ENCODE results near the gene CARD9.
"Not testable (repeated sequence)": the region's sequence is repeated elsewhere in the genome, so short reads cannot be mapped to it uniquely, and the experiment has no call there.

The CARD9 gene

GRCh38 chr9:136361754-136362449 lies 11.6 kb downstream of the CARD9 start:
- no peak for DNase-seq

- no peak for DNase-seq
Observed at GRCh38 chr9:136361047-136361753, 12.3 kb downstream of the CARD9 start.

DNA sequence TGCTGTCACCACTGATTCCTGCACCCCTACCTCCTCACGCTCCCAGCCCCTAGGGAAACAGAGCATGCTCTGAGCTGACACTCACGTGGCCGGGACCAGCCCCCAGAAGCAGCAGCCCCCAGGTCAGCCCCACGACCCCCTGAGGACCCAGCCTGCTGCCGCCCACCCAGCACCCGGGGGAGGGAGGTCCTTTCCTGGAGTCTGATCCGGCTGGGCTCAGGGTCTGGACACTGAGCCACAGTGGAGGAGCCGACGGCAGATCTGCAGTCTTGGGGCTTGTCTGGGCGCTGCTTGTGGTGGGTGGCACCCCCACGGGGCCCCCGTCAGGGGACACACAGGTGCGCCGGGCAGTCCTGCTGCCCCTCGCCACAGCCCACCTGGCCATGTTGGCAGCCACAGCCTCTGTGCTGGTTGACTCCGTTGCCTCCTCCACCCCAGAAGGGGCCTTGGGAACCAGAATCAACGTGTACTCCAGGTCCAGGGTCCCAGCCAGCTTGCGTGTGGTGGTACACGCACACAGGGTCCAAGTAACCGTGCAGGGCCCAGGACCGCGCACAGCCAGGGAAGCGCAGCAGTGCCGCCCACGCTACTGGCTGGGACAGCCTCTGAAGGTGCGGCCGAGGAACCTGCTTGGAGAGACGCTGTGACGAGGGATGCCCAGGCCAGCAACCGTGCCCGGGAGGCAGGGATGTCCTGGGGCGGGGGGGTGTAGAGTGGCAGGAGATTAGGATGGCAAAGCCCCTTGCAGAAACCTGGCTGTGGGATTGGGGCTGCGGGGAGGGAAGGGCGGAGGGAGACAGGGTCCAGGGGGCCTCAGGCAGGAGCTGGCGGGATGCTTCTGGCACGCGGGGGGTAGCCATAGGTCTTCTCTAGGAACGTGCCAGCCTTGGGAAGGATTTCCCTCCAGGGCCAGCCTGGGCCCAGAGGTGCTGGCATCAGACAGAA lies 13.4 kb downstream of the CARD9 start:
- DNase-seq, result no peak

- no peak for DNase-seq
Observed at GRCh38 chr9:136358888-136359287, 14.6 kb downstream of the CARD9 start.

DNA sequence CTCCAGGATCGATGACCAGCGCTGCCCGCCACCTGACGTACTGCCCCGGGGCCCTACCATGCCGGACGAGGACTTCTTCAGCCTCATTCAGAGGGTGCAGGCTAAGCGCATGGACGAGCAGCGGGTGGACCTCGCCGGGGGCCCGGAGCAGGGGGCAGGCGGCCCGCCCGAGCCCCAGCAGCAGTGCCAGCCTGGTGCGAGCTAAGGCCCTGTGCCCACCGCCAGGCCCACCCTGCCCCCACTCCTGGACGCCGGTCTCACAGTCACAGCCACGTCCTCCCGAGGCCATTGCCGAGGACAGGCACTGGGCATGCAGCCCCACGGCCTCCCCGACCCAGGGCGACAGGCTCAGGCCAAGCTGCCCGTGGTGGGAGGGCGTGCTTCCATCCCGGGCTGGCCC lies 15.5 kb downstream of the CARD9 start:
- no peak for DNase-seq

DNA sequence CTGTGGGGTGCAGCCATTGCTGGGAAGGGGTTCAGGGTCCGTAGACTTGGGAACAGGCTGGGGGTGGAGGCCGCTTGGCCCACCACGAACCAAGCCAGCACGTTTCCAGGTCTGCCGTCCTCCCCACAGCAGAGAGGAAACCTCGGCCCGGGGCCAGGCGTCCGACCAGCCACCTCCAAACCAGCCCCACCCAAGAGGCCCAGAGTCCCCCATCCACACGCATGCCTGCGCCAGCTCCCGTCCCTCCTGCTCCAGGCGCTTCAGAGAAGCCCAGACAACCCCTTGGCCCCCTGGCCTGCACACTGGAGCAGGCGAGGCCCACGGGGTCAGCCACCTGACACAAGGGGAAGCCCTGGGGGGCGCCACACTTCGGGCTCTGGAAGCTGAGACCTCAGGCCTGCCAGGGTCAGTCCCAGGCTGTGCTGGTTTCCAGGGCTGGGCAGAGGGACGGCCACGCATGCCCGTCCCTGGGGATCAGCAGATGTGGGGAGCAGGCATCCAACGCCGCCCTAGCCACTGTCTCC lies 16.2 kb downstream of the CARD9 start:
- DNase-seq, result no peak

DNA sequence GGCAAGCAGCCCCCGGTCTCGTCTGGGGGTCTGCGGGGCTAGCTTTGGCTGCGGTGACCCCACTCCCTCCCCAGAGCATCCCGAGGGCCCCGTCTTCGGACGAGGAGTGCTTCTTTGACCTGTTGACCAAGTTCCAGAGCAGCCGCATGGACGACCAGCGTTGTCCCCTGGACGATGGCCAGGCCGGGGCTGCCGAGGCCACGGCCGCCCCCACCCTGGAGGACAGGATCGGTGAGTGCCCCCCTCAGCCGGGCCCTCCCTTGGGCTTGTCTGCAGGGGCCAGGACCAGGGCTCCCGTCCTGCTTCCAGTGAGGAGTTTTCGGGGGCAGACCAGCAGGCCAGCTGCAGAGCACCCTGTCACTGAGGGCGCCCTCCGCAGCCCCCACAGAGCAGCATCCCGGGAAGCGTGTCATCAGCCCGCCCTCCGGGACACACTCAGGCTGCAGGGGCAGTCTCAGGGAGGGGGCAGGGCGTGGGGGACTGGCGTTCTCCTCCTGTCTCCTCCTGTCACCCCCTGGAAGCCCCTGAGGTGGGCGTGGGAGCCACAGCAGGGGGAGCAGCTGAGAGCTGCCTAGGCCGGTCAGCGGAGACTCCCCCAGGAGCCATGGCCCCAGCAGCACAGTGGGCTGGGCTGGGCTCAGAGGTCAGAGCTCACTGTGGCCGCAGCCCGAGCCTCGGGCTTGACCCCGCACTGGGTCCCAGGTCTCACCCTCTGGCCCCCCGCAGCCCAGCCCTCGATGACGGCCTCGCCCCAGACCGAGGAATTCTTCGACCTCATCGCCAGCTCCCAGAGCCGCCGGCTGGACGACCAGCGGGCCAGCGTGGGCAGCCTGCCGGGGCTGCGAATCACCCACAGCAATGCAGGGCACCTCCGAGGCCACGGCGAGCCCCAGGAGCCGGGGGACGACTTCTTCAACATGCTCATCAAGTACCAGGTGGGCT lies 17.6 kb downstream of the CARD9 start:
- DNase-seq, result no peak

- DNase-seq, result no peak
Observed at GRCh38 chr9:136354592-136355085, 18.8 kb downstream of the CARD9 start.

- DNase-seq, result no peak
Observed at GRCh38 chr9:136353757-136354488, 19.5 kb downstream of the CARD9 start.

DNA sequence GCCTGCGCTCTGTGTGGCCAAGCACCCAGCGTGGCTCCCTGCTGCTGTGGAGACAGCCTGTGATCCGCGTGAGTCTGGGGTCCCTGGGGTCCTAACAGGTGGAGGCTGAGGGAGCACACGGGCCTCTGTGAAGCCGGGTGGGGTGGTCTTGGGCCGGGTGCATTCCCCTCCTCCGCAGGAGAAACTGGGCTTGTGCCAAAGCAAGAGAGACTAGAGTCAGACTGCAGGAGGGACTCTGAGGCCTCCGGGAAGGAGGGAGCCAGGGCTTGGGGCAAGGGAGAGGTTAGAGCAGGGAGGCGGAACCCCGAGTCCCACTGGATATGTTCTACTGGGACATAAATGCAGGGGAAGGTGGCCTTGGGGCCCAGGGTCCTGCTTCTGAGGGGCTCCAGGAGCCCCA lies 20.4 kb downstream of the CARD9 start:
- DNase-seq, result no peak

GRCh38 chr9:136352682-136353081 lies 20.8 kb downstream of the CARD9 start:
- no peak for DNase-seq

GRCh38 chr9:136351868-136352267 lies 21.6 kb downstream of the CARD9 start:
- DNase-seq, result not testable (repeated sequence)

- DNase-seq, result no peak
Observed at GRCh38 chr9:136351252-136351800, 22.1 kb downstream of the CARD9 start.

DNA sequence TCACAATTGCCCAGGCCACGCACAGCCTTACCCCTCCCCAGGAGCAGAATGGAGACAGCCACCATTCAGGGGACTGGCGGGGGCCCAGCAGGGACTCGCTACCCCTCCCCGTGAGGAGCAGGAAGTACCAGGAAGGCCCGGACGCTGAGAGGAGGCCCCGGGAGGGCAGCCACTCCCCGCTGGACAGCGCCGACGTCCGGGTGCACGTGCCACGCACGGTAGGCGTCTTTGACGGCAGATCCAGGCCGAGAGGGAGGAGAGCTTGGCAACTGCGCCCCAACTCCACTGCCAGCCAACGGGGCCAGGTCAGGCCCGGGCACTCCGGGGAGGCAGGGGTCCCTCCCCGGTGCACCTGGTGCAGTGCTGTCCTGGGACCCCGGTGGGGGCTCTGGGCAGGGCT lies 23.9 kb downstream of the CARD9 start:
- DNase-seq, result no peak

DNA sequence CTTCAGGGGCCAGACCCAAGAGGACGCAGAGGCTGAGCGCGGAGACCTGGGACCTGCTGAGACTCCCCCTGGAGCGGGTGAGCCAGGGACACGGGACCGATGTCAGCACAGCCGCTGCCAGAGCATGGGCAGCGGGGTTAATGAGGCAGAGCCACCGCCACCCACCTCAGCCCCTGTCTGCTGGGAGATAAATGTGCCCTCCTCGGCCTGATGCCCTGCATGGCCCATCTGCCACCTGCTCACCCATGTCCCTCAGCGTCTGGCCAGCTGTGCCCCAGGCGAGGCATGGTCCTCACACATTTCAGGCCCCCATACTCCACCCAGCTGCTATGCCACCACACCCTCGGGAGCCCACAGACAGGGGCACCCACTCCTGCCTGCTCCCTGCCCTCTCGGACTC lies 24.8 kb downstream of the CARD9 start:
- no peak for DNase-seq

DNA sequence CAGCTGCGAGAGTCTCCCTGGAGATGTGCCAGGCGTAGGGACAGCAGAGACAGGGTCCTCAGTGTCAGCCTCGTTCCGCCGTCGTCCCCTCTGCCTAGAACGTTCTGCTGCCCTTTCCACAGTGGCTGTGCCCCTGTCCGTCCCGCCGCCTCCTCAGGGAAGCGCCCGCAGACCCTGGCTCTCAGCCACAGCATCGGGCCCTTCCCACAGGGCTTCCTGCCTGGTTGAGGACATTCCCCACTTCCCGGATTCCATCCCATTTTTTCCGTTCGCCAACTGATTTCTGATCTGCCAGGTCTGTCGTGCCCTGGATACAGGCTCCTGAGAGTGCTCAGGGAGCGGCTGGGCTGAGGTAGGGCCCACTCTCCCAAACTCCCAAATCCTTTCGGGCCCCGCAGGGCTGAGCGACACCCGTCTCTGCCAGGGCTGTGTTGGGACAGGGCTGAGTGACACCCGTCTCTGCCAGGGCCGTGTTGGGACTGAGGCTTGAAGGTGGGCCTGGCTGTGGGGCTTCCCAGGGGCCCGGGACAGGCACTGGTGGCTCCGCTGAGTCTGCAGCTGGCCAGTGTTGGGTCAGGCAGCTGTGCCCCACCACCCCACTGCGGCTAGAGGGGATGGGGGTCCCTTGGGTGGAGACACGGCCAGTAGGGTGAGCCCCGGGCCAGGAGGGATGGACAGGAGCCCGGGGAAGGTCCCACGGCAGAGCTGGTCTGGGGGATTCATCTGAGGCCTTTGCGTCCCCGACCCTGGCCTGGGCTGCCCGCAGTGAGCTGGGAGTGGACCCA lies 25.8 kb downstream of the CARD9 start:
- no peak for DNase-seq

DNA sequence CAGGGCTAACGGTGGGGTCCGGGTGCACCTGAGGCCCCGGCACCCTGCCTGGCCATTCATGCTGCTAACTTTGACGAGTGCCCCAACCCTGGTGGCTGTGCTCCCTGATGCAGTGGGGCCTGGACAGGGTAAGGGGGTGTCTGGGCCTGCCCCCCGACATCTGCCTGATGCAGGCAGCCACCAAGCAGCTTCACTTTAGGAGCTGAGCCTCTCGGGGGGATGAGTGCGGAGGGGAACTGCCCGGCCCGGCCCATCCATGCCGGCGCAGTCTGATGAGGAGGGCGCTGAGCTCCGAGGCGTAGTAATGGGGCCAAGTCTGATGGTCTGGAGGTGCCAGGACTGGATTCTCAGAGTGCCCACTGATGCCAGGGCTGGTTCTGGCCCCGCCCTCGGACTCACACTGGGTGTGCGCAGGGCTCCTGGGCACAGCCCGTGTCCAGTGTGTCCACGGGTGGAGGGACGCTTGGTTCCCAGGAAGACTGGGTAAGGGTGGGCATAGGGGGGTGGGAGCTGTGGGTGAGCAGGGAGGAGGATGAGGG lies 26.5 kb downstream of the CARD9 start:
- DNase-seq, result no peak

- DNase-seq, result no peak
Observed at GRCh38 chr9:136346157-136346481, 27.4 kb downstream of the CARD9 start.

- DNase-seq, result no peak
Observed at GRCh38 chr9:136345281-136346156, 27.9 kb downstream of the CARD9 start.

Measured in suppressor macrophage treated with lipopolysaccharide for 4 hours (primary cell).